Measurements from ENCODE around the gene ZNF367.

- TF ChIP-seq CTCF (conservative IDR thresholded peaks at IDR 0.05; ENCODE audit: low read depth in 2 of 2) (peak; percentile 46 to 49), EZH2 (IDR thresholded peaks at IDR 0.05; ENCODE audit: low read depth, unreplicated experiment) (no peak)
These were observed 35.5 kb upstream of the ZNF367 start for GRCh38 chr9:96453625-96454024.
